Measurements from ENCODE around the gene PACS1.

- TF ChIP-seq CTCF (IDR thresholded peaks at IDR 0.05; ENCODE audit: low read length) (no peak), EZH2 (IDR thresholded peaks at IDR 0.05; ENCODE audit: borderline replicate concordance, low read length) (no peak)
Measured at GRCh38 chr11:66186470-66186869, 116.4 kb downstream of the PACS1 start.

All from OCI-LY1 (cell line).